22Rv1 (cell line): Measurements from ENCODE around the gene NID2.

Experiments
- H3K27ac ChIP-seq: fragments of 450-650 bp; 2 replicates; pipeline ENCODE4 v1.5.1; 2017
- CTCF ChIP-seq: fragments of 450-650 bp; IDR thresholded peaks from 2 replicates; pipeline ENCODE4 v1.5.1; 2017; ENCODE audit warnings: mild to moderate bottlenecking
- ZFX ChIP-seq: fragments of 450-650 bp; IDR thresholded peaks from 2 replicates; pipeline ENCODE4 v1.6.1; 2017; ENCODE audit warnings: antibody characterized with exemption, borderline replicate concordance

The NID2 gene

GRCh38 chr14:52072266-52072780 is 3.5 kb upstream of the NID2 start:
- TF ChIP-seq CTCF (no peak), ZFX (no peak)
- no peak overlapping the region for H3K27ac ChIP-seq

- no peak overlapping the region for H3K27ac ChIP-seq
- TF ChIP-seq ZFX (no peak), CTCF (0 out of 2 replicates have a peak, but pooled peaks have one; percentile 6)
Measured at GRCh38 chr14:52071675-52072074, 2.8 kb upstream of the NID2 start.

- TF ChIP-seq CTCF, result no peak
- no peak for TF ChIP-seq ZFX
- H3K27ac ChIP-seq, result no peak overlapping the region
Measured at GRCh38 chr14:52070051-52070431, 1.2 kb upstream of the NID2 start.

- no peak overlapping the region for H3K27ac ChIP-seq
- no peak for TF ChIP-seq ZFX
Measured at GRCh38 chr14:52069307-52070050, 620 bp upstream of the NID2 start.

GRCh38 chr14:52067873-52068614 is 815 bp downstream of the NID2 start:
- TF ChIP-seq ZFX (no peak), CTCF (no peak)
- H3K27ac ChIP-seq, result no peak overlapping the region

GRCh38 chr14:52064174-52064573 is 4.7 kb downstream of the NID2 start:
- no peak for TF ChIP-seq ZFX
- no peak for TF ChIP-seq CTCF
- no peak overlapping the region for H3K27ac ChIP-seq

- TF ChIP-seq ZFX, result no peak
- TF ChIP-seq CTCF, result no peak
- H3K27ac ChIP-seq, result no peak overlapping the region
Measured at GRCh38 chr14:52063052-52063462, 5.8 kb downstream of the NID2 start.
